Activated CD4-positive, alpha-beta T cell treated with anti-CD3 and anti-CD28 coated beads for 36 hours (primary cell): ENCODE results near the gene CD160. TPM values are rescaled to one million over a fixed set of nuclear protein-coding genes. Genes with fewer than 3 reads are reported as not detected.
"Not testable (repeated sequence)": the region's sequence is repeated elsewhere in the genome, so short reads cannot be mapped to it uniquely, and the experiment has no call there.

Source experiments
- ATAC-seq: fragments of 200-7000 bp; cut with Tn5 transposase; one replicate; pipeline ENCODE4 v1.10.0; 2021; ENCODE audit warnings: mild to moderate bottlenecking, moderate library complexity
- CTCF ChIA-PET: fragments of 350-600 bp; sonication (Branson Sonifier 250); formaldehyde crosslinking; loops from one replicate; lab custom pipeline; 2021; ENCODE audit warnings: antibody characterized with exemption; lab: Charles Lee
- POLR2A ChIA-PET: fragments of 350-600 bp; sonication (Branson Sonifier 250); formaldehyde crosslinking; loops from one replicate; lab custom pipeline; 2021; ENCODE audit warnings: antibody characterized with exemption, inconsistent platforms; lab: Charles Lee
- DNase-seq: peaks from one replicate; pipeline ENCODE4 v3.0.0-alpha.2; 2020
- H3K27ac Mint-ChIP-seq: one replicate; pipeline ENCODE4 v1.8.0; 2021; ENCODE audit warnings: mixed read lengths
- H3K27me3 Mint-ChIP-seq: one replicate; pipeline ENCODE4 v1.8.0; 2021; ENCODE audit warnings: mixed read lengths
- H3K36me3 Mint-ChIP-seq: one replicate; pipeline ENCODE4 v1.8.0; 2021; ENCODE audit warnings: low read depth, mixed read lengths
- H3K4me1 Mint-ChIP-seq: one replicate; pipeline ENCODE4 v1.8.0; 2021; ENCODE audit warnings: mixed read lengths
- H3K4me3 Mint-ChIP-seq: one replicate; pipeline ENCODE4 v1.8.0; 2021; ENCODE audit warnings: mild to moderate bottlenecking, moderate library complexity, mixed read lengths
- H3K9me3 Mint-ChIP-seq: one replicate; pipeline ENCODE4 v1.8.0; 2021; ENCODE audit warnings: low read depth, mixed read lengths
- intact Hi-C, 2 experiments: fragments of 100-400 bp; cut with DNase I in 1 of 2; cut with micrococcal nuclease in 1 of 2; formaldehyde crosslinking; loops; one replicate each; pipeline versions ENCODE4 v1.14.2 to v1.15.1; 2022 to 2024; cut with DNase I, micrococcal nuclease
- total RNA-seq, 2 experiments: library from RNA; stranded (reverse); gene quantifications; one replicate each; pipeline ENCODE4 v1.2.3, GENCODE V29; 2021

The CD160 gene
- total RNA-seq, 2 experiments from 2014 or later = 0.12 TPM; not detected in 1

GRCh38 chr1:145761498-145761897, 42.2 kb downstream of the CD160 start:
- H3K27ac Mint-ChIP-seq, H3K4me3 Mint-ChIP-seq, ATAC-seq, H3K27me3 Mint-ChIP-seq, H3K4me1 Mint-ChIP-seq, DNase-seq, intact Hi-C loops, CTCF ChIA-PET, H3K9me3 Mint-ChIP-seq, POLR2A ChIA-PET: not testable (repeated sequence)
- H3K36me3 Mint-ChIP-seq = peaks cover 33% of the 10 kb centered on the region

GRCh38 chr1:145762001-145762400, 42.7 kb downstream of the CD160 start:
- H3K27me3 Mint-ChIP-seq, intact Hi-C loops, CTCF ChIA-PET: not testable (repeated sequence)

GRCh38 chr1:145764231-145764940, 45.1 kb downstream of the CD160 start:
- H3K36me3 Mint-ChIP-seq = peaks cover 40% of the 10 kb centered on the region
- DNase-seq, CTCF ChIA-PET, H3K9me3 Mint-ChIP-seq, H3K4me3 Mint-ChIP-seq, ATAC-seq, intact Hi-C loops, H3K27me3 Mint-ChIP-seq, POLR2A ChIA-PET, H3K27ac Mint-ChIP-seq, H3K4me1 Mint-ChIP-seq: not testable (repeated sequence)

More at GRCh38 chr1:145762001-145762400, 42.7 kb downstream of the CD160 start:
- not testable (repeated sequence) for H3K4me1 Mint-ChIP-seq, ATAC-seq, H3K27ac Mint-ChIP-seq, H3K9me3 Mint-ChIP-seq, DNase-seq, H3K4me3 Mint-ChIP-seq
- H3K36me3 Mint-ChIP-seq = peaks cover 33% of the 10 kb centered on the region
- POLR2A ChIA-PET = interaction anchor here (0.6 kb wide), 1 partner anchor 160 kb away, joined by 3 read pairs; no protein-coding TSS in a partner anchor

- H3K4me3 Mint-ChIP-seq, DNase-seq, CTCF ChIA-PET, H3K27me3 Mint-ChIP-seq, intact Hi-C loops, ATAC-seq, H3K4me1 Mint-ChIP-seq, POLR2A ChIA-PET, H3K9me3 Mint-ChIP-seq, H3K27ac Mint-ChIP-seq: not testable (repeated sequence)
- peaks cover 41% of the 10 kb centered on the region for H3K36me3 Mint-ChIP-seq
Observed at GRCh38 chr1:145765127-145765526, 45.8 kb downstream of the CD160 start.

GRCh38 chr1:145765585-145766360, 46.5 kb downstream of the CD160 start:
- DNase-seq, H3K4me3 Mint-ChIP-seq, H3K27me3 Mint-ChIP-seq, ATAC-seq, POLR2A ChIA-PET, H3K9me3 Mint-ChIP-seq, intact Hi-C loops, CTCF ChIA-PET, H3K27ac Mint-ChIP-seq, H3K4me1 Mint-ChIP-seq: not testable (repeated sequence)
- peaks cover 39% of the 10 kb centered on the region for H3K36me3 Mint-ChIP-seq

GRCh38 chr1:145766926-145767325, 47.6 kb downstream of the CD160 start:
- CTCF ChIA-PET, H3K4me3 Mint-ChIP-seq, DNase-seq, H3K4me1 Mint-ChIP-seq, H3K27ac Mint-ChIP-seq, H3K27me3 Mint-ChIP-seq, ATAC-seq, POLR2A ChIA-PET, H3K9me3 Mint-ChIP-seq, intact Hi-C loops: not testable (repeated sequence)
- peaks cover 36% of the 10 kb centered on the region for H3K36me3 Mint-ChIP-seq

- H3K27me3 Mint-ChIP-seq, intact Hi-C loops, H3K9me3 Mint-ChIP-seq, DNase-seq, H3K4me3 Mint-ChIP-seq, POLR2A ChIA-PET, H3K27ac Mint-ChIP-seq, CTCF ChIA-PET, ATAC-seq, H3K4me1 Mint-ChIP-seq: not testable (repeated sequence)
- H3K36me3 Mint-ChIP-seq = peaks cover 31% of the 10 kb centered on the region
Observed at GRCh38 chr1:145768004-145768403, 48.7 kb downstream of the CD160 start.

- intact Hi-C loops = no loop called here
- Mint-ChIP-seq H3K4me1 (peaks cover 11% of the 10 kb centered on the region), H3K27me3 (no peaks in the 10 kb centered on the region), H3K27ac (no peak overlapping the region), H3K9me3 (no peaks in the 10 kb centered on the region), H3K36me3 (peaks cover 22% of the 10 kb centered on the region), H3K4me3 (no peak overlapping the region)
- POLR2A ChIA-PET = no interaction called here
- CTCF ChIA-PET = interaction anchor here (1.1 to 1.7 kb wide), 3 partner anchors 9 to 50 kb away, joined by 3 to 4 read pairs (median 3); no protein-coding TSS in a partner anchor
- DNase-seq = no peak
- no peak for ATAC-seq
Observed at GRCh38 chr1:145771056-145771455, 51.8 kb downstream of the CD160 start.

- ChIA-PET CTCF (interaction anchor here (0.7 to 1.4 kb wide), 4 partner anchors 12 to 204 kb away, joined by 3 to 4 read pairs (median 3); partner anchors contain the start of gene NUDT17), POLR2A (interaction anchor here (0.7 kb wide), 3 partner anchors 24 to 262 kb away, joined by 3 to 7 read pairs (median 3); no protein-coding TSS in a partner anchor)
- DNase-seq (no peak), ATAC-seq (no peak)
- no peaks in the 10 kb centered on the region for H3K9me3 Mint-ChIP-seq
- H3K27ac Mint-ChIP-seq = no peak overlapping the region
- H3K4me1 Mint-ChIP-seq = peaks cover 11% of the 10 kb centered on the region
- no peak overlapping the region for H3K4me3 Mint-ChIP-seq
- H3K27me3 Mint-ChIP-seq = no peaks in the 10 kb centered on the region
- H3K36me3 Mint-ChIP-seq = peaks cover 16% of the 10 kb centered on the region
- intact Hi-C loops = loop anchor here in 1 of 2 experiments (2.0 kb wide), 1 partner anchor 13 kb away; no protein-coding TSS in a partner anchor
Observed at GRCh38 chr1:145773423-145773822, 54.1 kb downstream of the CD160 start.

GRCh38 chr1:145777357-145778145, 58.3 kb downstream of the CD160 start:
- Mint-ChIP-seq H3K36me3 (peaks cover 5% of the 10 kb centered on the region), H3K27me3 (no peaks in the 10 kb centered on the region), H3K4me1 (peaks cover 16% of the 10 kb centered on the region), H3K27ac (no peak overlapping the region), H3K9me3 (no peaks in the 10 kb centered on the region), H3K4me3 (no peak overlapping the region)
- POLR2A ChIA-PET = no interaction called here
- DNase-seq (no peak), ATAC-seq (no peak)
- CTCF ChIA-PET = no interaction called here
- intact Hi-C loops = no loop called here

GRCh38 chr1:145778146-145778540, 58.8 kb downstream of the CD160 start:
- intact Hi-C loops = no loop called here

More at GRCh38 chr1:145778146-145778540, 58.8 kb downstream of the CD160 start:
- DNase-seq (no peak), ATAC-seq (no peak)
- Mint-ChIP-seq H3K36me3 (peaks cover 4% of the 10 kb centered on the region), H3K27me3 (no peaks in the 10 kb centered on the region), H3K4me1 (peaks cover 17% of the 10 kb centered on the region), H3K27ac (no peak overlapping the region), H3K9me3 (no peaks in the 10 kb centered on the region), H3K4me3 (no peak overlapping the region)
- CTCF ChIA-PET = no interaction called here
- POLR2A ChIA-PET = interaction anchor here (0.6 kb wide), 1 partner anchor 18 kb away, joined by 13 read pairs; no protein-coding TSS in a partner anchor
